HFF-Myc (cell line): Measurements from ENCODE around the gene APPL2.
A peak's percentile ranks its signal among the peaks of the same experiment; 100 is the strongest.

Experiments used
- DNase-seq: peaks from one replicate; pipeline ENCODE4 v3.0.0-alpha.2; 2011; ENCODE audit warnings: low read depth; ENCODE audit errors: extremely low read depth
- H3K4me3 ChIP-seq: replicated peaks from 2 replicates; pipeline ENCODE4 v1.5.1; 2011; ENCODE audit warnings: low read depth, mild to moderate bottlenecking, control low read depth, low read length
- CTCF ChIP-seq: IDR thresholded peaks from 2 replicates; pipeline ENCODE4 v1.5.1; 2012; ENCODE audit warnings: mild to moderate bottlenecking, low read depth, low read length, control low read depth; ENCODE audit errors: missing control alignments

The APPL2 gene, protein sequence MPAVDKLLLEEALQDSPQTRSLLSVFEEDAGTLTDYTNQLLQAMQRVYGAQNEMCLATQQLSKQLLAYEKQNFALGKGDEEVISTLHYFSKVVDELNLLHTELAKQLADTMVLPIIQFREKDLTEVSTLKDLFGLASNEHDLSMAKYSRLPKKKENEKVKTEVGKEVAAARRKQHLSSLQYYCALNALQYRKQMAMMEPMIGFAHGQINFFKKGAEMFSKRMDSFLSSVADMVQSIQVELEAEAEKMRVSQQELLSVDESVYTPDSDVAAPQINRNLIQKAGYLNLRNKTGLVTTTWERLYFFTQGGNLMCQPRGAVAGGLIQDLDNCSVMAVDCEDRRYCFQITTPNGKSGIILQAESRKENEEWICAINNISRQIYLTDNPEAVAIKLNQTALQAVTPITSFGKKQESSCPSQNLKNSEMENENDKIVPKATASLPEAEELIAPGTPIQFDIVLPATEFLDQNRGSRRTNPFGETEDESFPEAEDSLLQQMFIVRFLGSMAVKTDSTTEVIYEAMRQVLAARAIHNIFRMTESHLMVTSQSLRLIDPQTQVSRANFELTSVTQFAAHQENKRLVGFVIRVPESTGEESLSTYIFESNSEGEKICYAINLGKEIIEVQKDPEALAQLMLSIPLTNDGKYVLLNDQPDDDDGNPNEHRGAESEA

GRCh38 chr12:105235732-105236476 lies at the start of gene APPL2:
Gene APPL2, minus strand, starts transcription at chr12:105236174. Its CDS starts 162 bp downstream, at chr12:105236012.
- TF ChIP-seq CTCF = no peak
- DNase-seq = no peak

DNA sequence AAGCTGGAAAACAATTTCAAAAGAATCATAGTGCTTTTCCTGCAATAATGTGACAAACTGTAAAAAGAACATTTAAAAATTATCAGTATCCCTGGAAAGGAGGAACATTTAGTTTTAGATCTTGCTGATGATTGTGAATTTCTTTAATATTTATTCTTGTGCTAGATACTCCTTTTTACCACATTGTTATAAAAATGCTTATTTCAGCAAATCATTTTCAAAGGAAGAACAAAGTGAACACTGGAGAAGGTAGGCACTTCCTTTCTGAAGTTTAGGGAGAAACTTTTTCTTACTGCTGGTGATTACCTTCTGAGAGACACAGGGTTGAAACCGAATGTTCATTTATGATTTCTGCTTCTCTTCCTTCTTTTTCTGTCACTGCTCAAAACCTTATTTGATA lies 49.4 kb upstream of the APPL2 start:
- no peak overlapping the region for H3K4me3 ChIP-seq
- DNase-seq = no peak
- TF ChIP-seq CTCF = no peak

More at GRCh38 chr12:105235732-105236476, at the start of gene APPL2:
- H3K4me3 ChIP-seq = peak within 1 kb of the TSS; percentile 69

DNA sequence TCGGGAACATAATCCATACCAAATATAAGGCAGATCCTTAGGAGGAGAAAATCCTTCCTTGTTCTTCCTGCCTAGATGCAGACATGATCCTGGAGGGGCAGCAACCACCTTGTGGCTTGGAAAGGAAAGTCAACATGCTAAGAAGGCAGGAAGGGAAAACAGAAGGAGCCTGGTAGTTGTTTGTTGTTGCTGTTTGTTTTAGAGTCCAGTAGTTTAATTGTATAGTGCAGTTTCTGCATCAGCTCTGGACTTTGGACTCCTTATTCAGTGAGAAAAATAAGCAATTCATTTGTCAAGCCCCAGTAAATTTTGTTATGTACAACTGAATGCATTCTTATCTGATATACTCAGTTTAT lies 45.7 kb upstream of the APPL2 start:
- no peak overlapping the region for H3K4me3 ChIP-seq
- no peak for DNase-seq
- TF ChIP-seq CTCF = no peak

DNA sequence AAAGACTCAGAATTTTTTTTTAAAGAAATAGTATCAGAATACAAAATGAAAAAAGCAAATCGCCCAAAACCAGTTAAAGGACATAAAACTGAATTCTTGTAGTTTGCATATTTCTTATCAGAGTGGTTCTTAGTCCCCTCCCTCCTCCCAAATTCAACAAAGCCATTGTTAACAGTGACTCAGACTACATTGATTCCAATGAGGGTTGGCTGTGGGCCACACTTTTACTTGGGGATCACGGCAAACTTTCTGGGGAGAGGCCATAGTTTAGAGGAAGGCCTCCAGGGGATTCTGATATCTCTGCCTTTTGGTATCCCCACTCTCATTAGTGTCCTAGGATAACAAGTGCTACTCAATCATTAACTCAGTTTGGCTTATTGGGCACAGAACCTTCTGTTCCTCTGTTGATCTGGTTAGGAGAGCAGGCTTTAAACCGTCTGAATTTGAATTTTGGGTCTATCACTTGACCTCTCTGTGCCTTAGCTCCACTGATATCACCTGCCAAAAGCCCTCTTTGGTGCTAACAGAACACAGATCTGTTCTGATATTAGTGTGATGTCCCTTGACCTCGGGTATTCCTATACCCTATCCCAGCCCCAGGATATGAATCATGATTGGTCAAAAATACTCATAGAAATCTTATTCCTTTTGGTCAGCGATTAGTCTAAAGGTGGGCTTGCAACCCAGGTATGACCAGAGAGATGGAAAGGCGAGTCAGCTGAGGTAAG lies 45.2 kb upstream of the APPL2 start:
- H3K4me3 ChIP-seq = no peak overlapping the region
- DNase-seq = no peak
- TF ChIP-seq CTCF = no peak

GRCh38 chr12:105279460-105280056 lies 43.6 kb upstream of the APPL2 start:
- peak; percentile 61 for TF ChIP-seq CTCF
- DNase-seq = no peak
- H3K4me3 ChIP-seq = no peak overlapping the region

DNA sequence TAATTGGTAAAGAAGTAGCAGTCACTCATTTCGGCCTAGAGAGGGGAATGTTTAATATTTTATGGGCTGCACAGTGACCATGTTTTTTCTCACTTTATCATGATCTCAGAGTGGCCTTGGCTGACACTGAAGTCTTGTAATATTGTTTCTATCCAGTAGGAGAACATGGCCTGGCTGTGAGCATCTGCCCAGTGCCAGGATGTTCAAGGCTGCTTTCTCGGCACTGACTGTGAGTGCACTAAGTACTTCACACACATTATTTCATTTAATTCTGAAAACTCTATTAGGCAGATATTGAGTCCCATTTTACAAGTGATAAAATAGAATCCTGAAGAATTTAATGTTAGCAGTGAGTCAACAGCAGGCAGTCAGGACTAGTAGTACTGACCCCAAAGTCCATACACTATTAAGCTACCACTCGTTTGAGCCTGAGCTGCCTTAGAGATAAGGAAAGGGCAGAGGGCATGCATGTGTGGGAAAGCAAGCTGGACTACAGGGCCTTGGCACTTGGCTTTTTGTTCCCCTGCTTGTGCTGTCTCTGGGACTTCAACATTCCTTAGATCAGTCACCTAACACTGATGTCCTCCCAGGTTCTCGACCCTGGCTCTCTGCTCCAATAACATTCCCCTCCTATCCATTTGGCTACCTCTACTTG lies 42.2 kb upstream of the APPL2 start:
- no peak for DNase-seq
- TF ChIP-seq CTCF = peak; percentile 36
- H3K4me3 ChIP-seq = no peak overlapping the region
